Activated CD4-positive, alpha-beta T cell treated with anti-CD3 and anti-CD28 coated beads, Interleukin-2, amount 10 ng/mL, durations not matched to agents 7 days and 5 days (primary cell): Measurements from ENCODE around the gene PARL. TPM values are rescaled to one million over a fixed set of nuclear protein-coding genes. Genes with fewer than 3 reads are reported as not detected.
"Not testable (repeated sequence)": the region's sequence is repeated elsewhere in the genome, so short reads cannot be mapped to it uniquely, and the experiment has no call there.

ENCODE experiments used
- CTCF ChIA-PET: fragments of 350-600 bp; sonication (Branson Sonifier 250); formaldehyde crosslinking; loops from one replicate; lab custom pipeline; 2021; ENCODE audit warnings: antibody characterized with exemption; lab: Charles Lee
- POLR2A ChIA-PET: fragments of 350-600 bp; sonication (Branson Sonifier 250); formaldehyde crosslinking; loops from one replicate; lab custom pipeline; 2021; ENCODE audit warnings: antibody characterized with exemption; lab: Charles Lee
- DNase-seq: peaks from one replicate; pipeline ENCODE4 v3.0.0-alpha.2; 2020
- H3K27ac Mint-ChIP-seq: one replicate; pipeline ENCODE4 v1.8.0; 2021; ENCODE audit warnings: mild to moderate bottlenecking, moderate library complexity, mixed read lengths
- H3K27me3 Mint-ChIP-seq: one replicate; pipeline ENCODE4 v1.8.0; 2021; ENCODE audit warnings: mixed read lengths
- H3K36me3 Mint-ChIP-seq: one replicate; pipeline ENCODE4 v1.8.0; 2021; ENCODE audit warnings: low read depth, mixed read lengths
- H3K4me1 Mint-ChIP-seq: one replicate; pipeline ENCODE4 v1.8.0; 2021; ENCODE audit warnings: mixed read lengths
- H3K4me3 Mint-ChIP-seq: one replicate; pipeline ENCODE4 v1.8.0; 2021; ENCODE audit warnings: mild to moderate bottlenecking, moderate library complexity, mixed read lengths
- H3K9me3 Mint-ChIP-seq: one replicate; pipeline ENCODE4 v1.8.0; 2021; ENCODE audit warnings: mixed read lengths
- total RNA-seq, 2 experiments: library from RNA; stranded (reverse); gene quantifications; one replicate each; pipeline ENCODE4 v1.2.3, GENCODE V29; 2021

The PARL gene
- total RNA-seq, 2 experiments from 2014 or later = 40.7 to 41.4 TPM

DNA sequence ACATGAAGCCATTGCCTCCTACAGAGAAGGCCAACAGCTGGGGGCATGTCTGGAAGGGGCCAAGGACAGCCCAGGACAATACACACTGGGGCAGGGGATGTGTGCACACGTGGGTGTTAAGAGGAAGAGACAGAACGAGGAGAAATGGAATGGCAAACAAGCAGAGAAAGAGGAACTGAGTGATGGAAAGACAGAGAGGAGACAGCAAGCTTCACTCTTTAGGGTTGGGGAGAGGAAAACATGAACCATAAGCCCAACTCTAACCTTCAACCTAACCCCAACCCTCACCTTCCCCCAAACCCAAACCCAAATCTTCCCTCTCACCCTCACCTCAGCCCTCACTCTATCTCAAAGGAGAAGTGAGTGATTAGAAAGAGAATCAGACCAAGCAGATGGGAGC, 11.9 kb upstream of the PARL start:
- Mint-ChIP-seq H3K27me3 (peaks cover 15% of the 10 kb centered on the region), H3K36me3 (no peaks in the 10 kb centered on the region), H3K4me3 (no peak overlapping the region), H3K9me3 (peaks cover 5% of the 10 kb centered on the region), H3K4me1 (no peaks in the 10 kb centered on the region), H3K27ac (no peak overlapping the region)
- CTCF ChIA-PET = interaction anchor here (1.0 to 5.2 kb wide), 6 partner anchors 9 to 392 kb away, joined by 3 to 42 read pairs (median 5); partner anchors contain the start of gene PARL
- DNase-seq = no peak
- POLR2A ChIA-PET = no interaction called here

DNA sequence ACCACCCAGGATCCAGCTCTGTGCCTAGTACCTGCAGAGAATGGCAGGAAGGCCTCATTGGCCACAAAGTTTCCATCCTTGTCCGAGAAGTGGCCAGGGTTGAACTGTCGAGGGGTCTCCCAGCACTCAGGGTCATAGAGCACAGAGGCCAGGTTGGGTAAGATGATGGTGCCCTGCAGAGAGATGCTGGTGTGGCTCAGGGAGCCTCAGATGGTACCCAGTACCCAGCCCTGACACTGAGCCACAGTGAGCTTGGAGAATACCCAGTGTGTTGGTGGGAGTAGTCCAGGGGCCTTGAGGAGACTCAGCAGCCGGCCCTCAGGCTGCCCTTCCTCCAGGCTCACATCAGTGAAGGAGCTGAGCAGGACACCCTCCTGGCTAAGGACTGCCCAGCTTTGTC, 11.5 kb upstream of the PARL start:
- H3K4me1 Mint-ChIP-seq = no peaks in the 10 kb centered on the region
- CTCF ChIA-PET = interaction anchor here (0.9 to 5.2 kb wide), 10 partner anchors 11 to 399 kb away, joined by 3 to 42 read pairs (median 4); partner anchors contain the start of gene PARL
- no peak overlapping the region for H3K27ac Mint-ChIP-seq
- no peak for DNase-seq
- no peaks in the 10 kb centered on the region for H3K36me3 Mint-ChIP-seq
- H3K4me3 Mint-ChIP-seq = no peak overlapping the region
- H3K9me3 Mint-ChIP-seq = peaks cover 5% of the 10 kb centered on the region
- POLR2A ChIA-PET = no interaction called here
- peaks cover 11% of the 10 kb centered on the region for H3K27me3 Mint-ChIP-seq

DNA sequence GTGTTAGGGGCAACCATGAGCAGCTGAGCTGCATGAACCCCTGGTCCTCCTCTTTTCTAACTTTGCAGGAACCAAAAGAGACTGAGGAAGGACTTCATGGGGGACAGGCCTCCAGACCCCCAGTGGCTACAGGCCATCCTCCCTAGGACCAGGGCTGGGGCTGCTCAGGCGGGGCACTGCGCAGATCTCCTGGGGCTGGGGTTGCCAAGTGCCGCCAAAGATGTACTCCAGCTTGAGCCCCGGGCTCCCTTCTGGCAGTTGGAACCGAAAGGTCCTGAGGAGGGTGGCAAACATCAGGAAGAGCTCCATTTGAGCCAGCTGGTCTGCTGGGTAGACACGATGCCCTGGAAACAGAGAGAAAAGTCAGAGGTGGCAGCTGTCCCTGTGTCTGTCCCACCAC, 11.1 kb upstream of the PARL start:
- DNase-seq = no peak
- H3K27ac Mint-ChIP-seq = no peak overlapping the region
- no peaks in the 10 kb centered on the region for H3K4me1 Mint-ChIP-seq
- POLR2A ChIA-PET = no interaction called here
- peaks cover 5% of the 10 kb centered on the region for H3K9me3 Mint-ChIP-seq
- no peak overlapping the region for H3K4me3 Mint-ChIP-seq
- CTCF ChIA-PET = interaction anchor here (0.6 to 5.2 kb wide), 16 partner anchors 11 to 399 kb away, joined by 3 to 42 read pairs (median 4); partner anchors contain the start of genes ABCC5 and PARL
- H3K36me3 Mint-ChIP-seq = no peaks in the 10 kb centered on the region
- peaks cover 12% of the 10 kb centered on the region for H3K27me3 Mint-ChIP-seq

DNA sequence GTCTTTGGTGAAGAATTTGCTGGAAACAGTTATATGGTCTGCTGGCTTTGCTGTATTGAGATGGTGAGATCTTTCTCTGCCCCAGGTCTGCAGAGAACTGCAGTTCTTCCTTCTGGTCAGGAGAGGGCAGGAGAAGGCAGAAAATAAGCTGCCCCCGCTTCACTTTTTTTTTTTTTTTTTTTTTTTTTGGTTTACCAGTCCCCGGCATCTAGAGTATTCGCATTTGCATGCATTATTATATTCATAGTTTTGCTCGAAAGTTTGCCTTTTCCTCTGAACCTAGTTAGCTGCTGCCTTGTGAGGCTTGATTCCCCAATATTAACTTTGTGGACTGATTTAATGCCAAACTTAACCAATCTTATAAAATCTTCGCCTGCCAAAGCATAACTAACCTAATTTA, 10.6 kb upstream of the PARL start:
- H3K27ac Mint-ChIP-seq = no peak overlapping the region

DNA sequence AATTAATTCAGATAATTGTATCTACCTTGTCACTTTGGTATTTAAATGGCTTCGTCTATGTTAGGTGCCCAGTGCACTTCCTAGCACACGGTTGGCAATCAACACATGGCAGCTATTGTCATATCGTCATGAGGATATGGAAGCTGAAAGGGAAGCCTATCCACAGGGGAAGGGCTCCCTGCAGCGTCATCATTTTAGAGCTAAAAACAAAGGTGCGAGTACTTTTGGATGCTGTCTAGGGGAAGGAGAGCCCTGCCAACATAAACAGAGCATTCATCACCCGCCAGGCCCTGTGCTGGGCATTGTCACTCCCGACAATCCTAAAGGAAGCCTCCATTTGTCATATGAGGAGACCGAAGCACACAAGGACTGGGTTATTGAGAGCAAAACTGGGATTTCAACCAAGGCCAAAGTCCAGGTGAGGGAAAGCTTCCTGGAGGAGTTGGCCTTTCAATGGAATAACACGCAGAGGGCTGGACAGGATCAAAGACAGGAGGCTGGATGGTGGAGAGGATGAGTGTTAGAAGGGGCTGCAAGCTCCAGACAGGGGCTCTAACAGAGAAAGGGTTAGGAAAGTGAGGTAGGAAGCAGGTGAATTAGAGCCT, 8.0 kb upstream of the PARL start:
- Mint-ChIP-seq H3K36me3 (no peaks in the 10 kb centered on the region), H3K4me1 (no peaks in the 10 kb centered on the region), H3K4me3 (no peak overlapping the region), H3K27me3 (peaks cover 3% of the 10 kb centered on the region), H3K27ac (no peak overlapping the region), H3K9me3 (no peaks in the 10 kb centered on the region)
- no peak for DNase-seq
- POLR2A ChIA-PET = no interaction called here
- CTCF ChIA-PET = interaction anchor here (1.2 kb wide), 1 partner anchor 14 kb away, joined by 3 read pairs; no protein-coding TSS in a partner anchor

More for the DNA sequence above, 10.6 kb upstream of the PARL start:
- no peak overlapping the region for H3K4me3 Mint-ChIP-seq
- ChIA-PET CTCF (interaction anchor here (0.6 to 5.2 kb wide), 18 partner anchors 10 to 1149 kb away, joined by 3 to 42 read pairs (median 4); partner anchors contain the start of genes ABCC5 and PARL), POLR2A (no interaction called here)
- H3K4me1 Mint-ChIP-seq = no peaks in the 10 kb centered on the region
- H3K36me3 Mint-ChIP-seq = no peaks in the 10 kb centered on the region
- H3K27me3 Mint-ChIP-seq = peaks cover 10% of the 10 kb centered on the region
- peaks cover 4% of the 10 kb centered on the region for H3K9me3 Mint-ChIP-seq
- DNase-seq = peak; percentile 52

DNA sequence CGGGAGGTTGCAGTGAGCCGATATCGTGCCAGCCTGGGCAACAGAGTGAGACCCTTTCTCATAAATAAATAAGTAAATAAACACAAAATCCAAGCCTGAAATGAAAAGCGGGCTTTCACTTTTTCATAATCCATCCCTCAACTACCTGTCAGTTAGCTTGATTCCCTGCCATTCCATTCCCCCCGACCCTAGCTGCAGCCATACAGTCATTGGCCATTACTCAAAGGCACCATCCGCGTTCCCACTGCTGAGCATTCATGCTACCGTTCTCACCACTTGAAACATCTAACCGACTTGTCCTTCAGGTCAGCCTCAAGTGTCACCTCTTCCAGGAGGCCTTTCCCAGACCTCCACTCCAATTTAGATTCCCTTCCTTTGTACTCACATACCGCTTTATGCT, 1.1 kb upstream of the PARL start:
- DNase-seq = no peak
- H3K27me3 Mint-ChIP-seq = peaks cover 2% of the 10 kb centered on the region
- H3K9me3 Mint-ChIP-seq = no peaks in the 10 kb centered on the region
- peaks cover 2% of the 10 kb centered on the region for H3K36me3 Mint-ChIP-seq
- peak overlapping the region; percentile 55 for H3K4me3 Mint-ChIP-seq
- ChIA-PET POLR2A (no interaction called here), CTCF (interaction anchor here (0.9 to 2.6 kb wide), 8 partner anchors 11 to 665 kb away, joined by 3 to 42 read pairs (median 4); partner anchors contain the start of gene KLHL24)
- H3K4me1 Mint-ChIP-seq = peaks cover 34% of the 10 kb centered on the region
- H3K27ac Mint-ChIP-seq = peak overlapping the region; percentile 32

DNA sequence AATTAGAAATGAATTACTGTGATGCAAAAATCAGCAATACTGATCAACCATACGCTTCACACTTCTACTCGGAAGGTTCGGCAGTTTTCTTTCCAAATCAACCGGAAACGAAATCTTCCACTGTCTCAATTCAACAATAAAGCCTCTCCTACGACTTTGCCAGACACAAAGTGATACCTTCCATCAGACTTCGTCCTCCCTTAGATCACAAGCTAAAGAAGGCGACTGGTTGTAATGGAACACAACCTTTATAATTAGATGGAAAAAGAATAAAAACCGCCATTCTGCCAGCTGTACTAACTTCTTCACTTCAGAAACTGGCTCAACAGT, 618 bp downstream of the PARL start:
- no peak for DNase-seq
- peaks cover 2% of the 10 kb centered on the region for H3K27me3 Mint-ChIP-seq
- peak overlapping the region; percentile 94 for H3K27ac Mint-ChIP-seq
- peaks cover 7% of the 10 kb centered on the region for H3K36me3 Mint-ChIP-seq
- no peaks in the 10 kb centered on the region for H3K9me3 Mint-ChIP-seq
- peaks cover 34% of the 10 kb centered on the region for H3K4me1 Mint-ChIP-seq
- peak overlapping the region; percentile 95 for H3K4me3 Mint-ChIP-seq
- POLR2A ChIA-PET = no interaction called here
- CTCF ChIA-PET = interaction anchor here (0.6 to 2.6 kb wide), 27 partner anchors 9 to 490 kb away, joined by 3 to 42 read pairs (median 3); no protein-coding TSS in a partner anchor

DNA sequence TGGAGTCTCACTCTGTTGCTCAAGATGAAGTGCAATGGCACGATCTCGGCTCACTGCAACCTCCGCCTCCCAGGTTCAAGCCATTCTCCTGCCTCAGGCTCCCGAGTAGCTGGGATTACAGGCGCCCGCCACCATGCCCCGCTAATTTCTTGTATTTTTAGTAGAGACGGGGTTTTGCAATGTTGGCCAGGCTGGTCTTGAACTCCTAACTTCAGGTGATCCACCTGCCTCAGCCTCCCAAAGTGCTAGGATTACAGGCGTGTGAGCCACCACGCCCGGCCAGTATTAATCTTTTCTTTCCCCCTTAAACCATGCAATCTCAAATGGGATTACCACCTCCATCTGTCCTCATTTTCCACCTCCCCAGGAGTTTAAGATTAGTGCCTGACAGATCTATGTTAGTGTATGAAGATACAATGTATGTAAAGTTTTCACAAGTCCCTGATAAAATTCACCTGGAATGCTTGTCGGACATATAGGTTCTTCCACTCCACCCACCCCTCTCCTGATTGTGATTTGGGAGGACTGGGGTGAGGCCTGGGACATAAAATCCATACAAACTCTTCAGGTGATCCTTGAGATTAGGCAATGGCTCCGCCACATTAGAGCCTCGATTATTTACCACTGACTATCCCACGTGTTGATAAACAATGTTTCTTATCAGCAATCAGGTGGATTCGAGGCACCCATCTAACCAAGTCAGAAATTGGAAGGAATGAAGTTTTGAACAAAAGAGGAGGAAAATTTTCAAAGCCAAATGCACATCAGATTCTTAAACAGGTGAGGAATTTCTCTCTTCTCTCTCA, 1.2 kb downstream of the PARL start:
- Mint-ChIP-seq H3K4me3 (peak overlapping the region; percentile 95), H3K9me3 (no peaks in the 10 kb centered on the region), H3K27ac (peak overlapping the region; percentile 94), H3K36me3 (peaks cover 7% of the 10 kb centered on the region), H3K4me1 (peaks cover 34% of the 10 kb centered on the region), H3K27me3 (peaks cover 1% of the 10 kb centered on the region)
- no peak for DNase-seq
- POLR2A ChIA-PET = no interaction called here
- CTCF ChIA-PET = interaction anchor here (0.7 to 2.6 kb wide), 7 partner anchors 8 to 419 kb away, joined by 3 to 42 read pairs (median 4); no protein-coding TSS in a partner anchor

DNA sequence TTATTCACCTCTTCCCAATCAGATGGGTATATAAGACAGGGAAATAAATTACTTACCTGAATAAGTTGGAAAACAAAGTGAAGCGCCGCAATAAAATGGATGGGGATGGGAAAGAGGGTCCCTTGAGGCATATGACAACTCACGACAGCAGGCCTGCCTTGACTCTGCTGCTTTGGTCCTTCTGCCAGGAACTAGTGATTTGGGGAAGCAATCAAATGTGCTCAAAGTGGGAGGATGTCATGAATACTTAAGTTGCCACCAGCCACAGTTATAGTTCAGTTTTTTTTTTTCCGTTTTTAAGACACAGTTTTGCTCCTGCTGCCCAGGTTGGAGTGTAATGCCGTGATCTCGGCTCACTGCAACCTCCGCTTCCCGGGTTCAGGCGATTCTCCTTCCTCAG, 4.6 kb downstream of the PARL start:
- H3K4me3 Mint-ChIP-seq = no peak overlapping the region

DNA sequence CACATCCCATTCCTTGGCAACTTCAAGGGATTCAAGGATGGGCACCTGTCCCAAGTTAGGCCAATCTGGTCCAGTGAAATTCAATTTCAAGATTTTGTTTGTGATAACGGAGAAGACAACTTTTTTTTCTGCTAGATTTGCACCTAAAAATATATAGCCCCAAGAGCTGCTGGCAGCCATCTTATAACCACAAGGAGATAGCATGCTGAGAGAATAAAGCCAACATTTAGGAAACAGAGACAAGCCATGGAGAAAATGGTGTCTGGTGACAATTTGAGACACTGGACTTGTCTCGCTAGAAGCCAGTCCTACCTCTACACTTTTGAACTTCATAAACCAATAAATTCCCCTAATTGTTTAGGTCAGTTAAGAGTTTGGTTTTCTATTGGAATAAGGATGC, 5.4 kb downstream of the PARL start:
- H3K4me3 Mint-ChIP-seq = no peak overlapping the region
- no peaks in the 10 kb centered on the region for H3K27me3 Mint-ChIP-seq
- no peak for DNase-seq
- H3K9me3 Mint-ChIP-seq = no peaks in the 10 kb centered on the region
- H3K4me1 Mint-ChIP-seq = peaks cover 42% of the 10 kb centered on the region
- ChIA-PET POLR2A (no interaction called here), CTCF (interaction anchor here (1.2 kb wide), 1 partner anchor 13 kb away, joined by 3 read pairs; no protein-coding TSS in a partner anchor)
- H3K36me3 Mint-ChIP-seq = peaks cover 27% of the 10 kb centered on the region
- H3K27ac Mint-ChIP-seq = no peak overlapping the region

More for the DNA sequence above, 4.6 kb downstream of the PARL start:
- peaks cover 27% of the 10 kb centered on the region for H3K36me3 Mint-ChIP-seq
- no peaks in the 10 kb centered on the region for H3K9me3 Mint-ChIP-seq
- no peak for DNase-seq
- POLR2A ChIA-PET = no interaction called here
- H3K27me3 Mint-ChIP-seq = no peaks in the 10 kb centered on the region
- peaks cover 47% of the 10 kb centered on the region for H3K4me1 Mint-ChIP-seq
- CTCF ChIA-PET = no interaction called here
- no peak overlapping the region for H3K27ac Mint-ChIP-seq

DNA sequence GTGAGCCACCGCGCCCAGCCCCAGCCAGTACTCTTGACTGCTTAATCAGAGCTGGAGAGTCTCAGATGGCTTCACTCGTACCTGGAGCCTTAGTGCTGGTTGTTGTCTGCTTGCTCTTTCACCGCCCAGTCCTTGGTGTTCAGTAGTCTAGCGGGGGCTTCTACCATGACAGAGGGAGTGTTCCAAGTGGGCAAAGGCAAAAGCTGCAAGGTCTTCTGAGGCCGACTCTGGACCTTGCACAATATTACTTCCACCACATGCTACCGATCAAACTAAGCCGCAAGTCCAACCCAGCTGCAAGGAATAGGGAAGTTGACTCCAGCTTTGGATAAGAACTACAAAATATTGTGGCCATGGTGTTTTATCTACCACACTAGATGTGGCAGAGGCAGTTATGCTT, 6.6 kb downstream of the PARL start:
- no peak for DNase-seq
- peaks cover 36% of the 10 kb centered on the region for H3K4me1 Mint-ChIP-seq
- peaks cover 32% of the 10 kb centered on the region for H3K36me3 Mint-ChIP-seq
- H3K4me3 Mint-ChIP-seq = no peak overlapping the region
- ChIA-PET POLR2A (interaction anchor here (0.6 kb wide), 1 partner anchor 28 kb away, joined by 5 read pairs; no protein-coding TSS in a partner anchor), CTCF (interaction anchor here (1.1 to 1.2 kb wide), 3 partner anchors 9 to 17 kb away, joined by 3 to 7 read pairs (median 3); no protein-coding TSS in a partner anchor)
- peak overlapping the region; percentile 22 for H3K27ac Mint-ChIP-seq
- H3K27me3 Mint-ChIP-seq = no peaks in the 10 kb centered on the region
- H3K9me3 Mint-ChIP-seq = no peaks in the 10 kb centered on the region

DNA sequence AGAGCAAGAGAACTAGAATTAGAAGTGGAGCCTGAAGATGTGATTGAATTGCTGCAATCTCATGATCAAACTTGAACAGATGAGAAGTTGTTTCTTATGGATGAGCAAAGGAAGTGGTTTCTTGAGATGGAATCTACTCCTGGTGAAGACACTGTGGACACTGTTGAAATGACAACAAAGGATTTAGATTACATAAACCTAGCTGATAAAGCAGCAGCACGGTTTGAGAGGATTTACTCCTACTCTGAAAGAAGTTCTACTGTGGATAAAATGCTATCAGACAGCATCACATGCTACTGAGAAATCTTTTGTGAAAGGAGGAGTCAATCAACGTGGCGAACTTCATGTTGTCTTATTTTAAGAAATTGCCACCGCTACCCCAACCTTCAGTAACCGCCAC, 7.5 kb downstream of the PARL start:
- CTCF ChIA-PET, H3K27me3 Mint-ChIP-seq, H3K4me3 Mint-ChIP-seq, POLR2A ChIA-PET, H3K9me3 Mint-ChIP-seq, DNase-seq, H3K27ac Mint-ChIP-seq: not testable (repeated sequence)
- H3K4me1 Mint-ChIP-seq = peaks cover 30% of the 10 kb centered on the region
- peaks cover 32% of the 10 kb centered on the region for H3K36me3 Mint-ChIP-seq
